Lower lobe of right lung (tissue), 2 donors: ENCODE data around the gene GPR27. TPM values are rescaled to one million over a fixed set of nuclear protein-coding genes. Genes with fewer than 3 reads are reported as not detected.

Experiments
- ATAC-seq, 2 donors: fragments of 200-7000 bp; cut with Tn5 transposase; one replicate each; pipeline ENCODE4 v1.9.1; 2020 to 2022; ENCODE audit warnings: mild to moderate bottlenecking in 2 of 2, moderate library complexity in 2 of 2
- DNase-seq: peaks from one replicate; pipeline ENCODE4 v3.0.0-alpha.2; 2020
- H3K27ac ChIP-seq: fragments of 200-600 bp; one replicate; pipeline ENCODE4 v1.8.0; 2022
- H3K27me3 ChIP-seq: fragments of 200-600 bp; one replicate; pipeline ENCODE4 v1.8.0; 2022; ENCODE audit warnings: low read depth
- H3K36me3 ChIP-seq: fragments of 200-600 bp; one replicate; pipeline ENCODE4 v1.8.0; 2022; ENCODE audit warnings: mild to moderate bottlenecking
- H3K4me1 ChIP-seq: fragments of 200-600 bp; one replicate; pipeline ENCODE4 v1.8.0; 2022
- H3K4me3 ChIP-seq: fragments of 200-600 bp; one replicate; pipeline ENCODE4 v1.8.0; 2022; ENCODE audit warnings: mild to moderate bottlenecking
- H3K9me3 ChIP-seq: fragments of 200-600 bp; one replicate; pipeline ENCODE4 v1.8.0; 2022
- intact Hi-C: fragments of 100-400 bp; cut with DNase I; formaldehyde crosslinking; loops from one replicate; pipeline ENCODE4 v1.11.0; 2022
- total RNA-seq: library from RNA; stranded (reverse); fragmentation: NEBNext Ultra II Directional; extraction: Animal tissue kit (Norgen Biotek cat#: 25700); gene quantifications from one replicate; pipeline ENCODE4 v1.2.1, GENCODE V29; 2021
- TF ChIP-seq, protein P1 (sequence below): fragments of 200-600 bp; IDR thresholded peaks from one replicate; pipeline ENCODE4 v1.8.0; 2022; ENCODE audit warnings: antibody characterized with exemption, mild to moderate bottlenecking
- donor health status: DM: no; HTN: yes; CAD: no; lungs with severe emphysema.

GPR27 gene
- total RNA-seq, 1 donor from 2014 or later, result 2.6 TPM

GRCh38 chr3:71763426-71763825 is 9.8 kb downstream of the GPR27 start:
- Histone ChIP-seq H3K36me3 (no peaks in the 10 kb centered on the region), H3K4me3 (no peak overlapping the region), H3K27ac (no peak overlapping the region), H3K27me3 (peaks cover 20% of the 10 kb centered on the region), H3K4me1 (no peaks in the 10 kb centered on the region), H3K9me3 (no peaks in the 10 kb centered on the region)
- TF ChIP-seq, protein P1, sequence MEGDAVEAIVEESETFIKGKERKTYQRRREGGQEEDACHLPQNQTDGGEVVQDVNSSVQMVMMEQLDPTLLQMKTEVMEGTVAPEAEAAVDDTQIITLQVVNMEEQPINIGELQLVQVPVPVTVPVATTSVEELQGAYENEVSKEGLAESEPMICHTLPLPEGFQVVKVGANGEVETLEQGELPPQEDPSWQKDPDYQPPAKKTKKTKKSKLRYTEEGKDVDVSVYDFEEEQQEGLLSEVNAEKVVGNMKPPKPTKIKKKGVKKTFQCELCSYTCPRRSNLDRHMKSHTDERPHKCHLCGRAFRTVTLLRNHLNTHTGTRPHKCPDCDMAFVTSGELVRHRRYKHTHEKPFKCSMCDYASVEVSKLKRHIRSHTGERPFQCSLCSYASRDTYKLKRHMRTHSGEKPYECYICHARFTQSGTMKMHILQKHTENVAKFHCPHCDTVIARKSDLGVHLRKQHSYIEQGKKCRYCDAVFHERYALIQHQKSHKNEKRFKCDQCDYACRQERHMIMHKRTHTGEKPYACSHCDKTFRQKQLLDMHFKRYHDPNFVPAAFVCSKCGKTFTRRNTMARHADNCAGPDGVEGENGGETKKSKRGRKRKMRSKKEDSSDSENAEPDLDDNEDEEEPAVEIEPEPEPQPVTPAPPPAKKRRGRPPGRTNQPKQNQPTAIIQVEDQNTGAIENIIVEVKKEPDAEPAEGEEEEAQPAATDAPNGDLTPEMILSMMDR, result no peak
- no peak for ATAC-seq
- intact Hi-C loops, result no loop called here
- no peak for DNase-seq

GRCh38 chr3:71771126-71771525 is 17.5 kb downstream of the GPR27 start:
- Histone ChIP-seq H3K4me3 (no peak overlapping the region), H3K9me3 (no peaks in the 10 kb centered on the region), H3K4me1 (no peaks in the 10 kb centered on the region), H3K36me3 (no peaks in the 10 kb centered on the region), H3K27me3 (peaks cover 16% of the 10 kb centered on the region), H3K27ac (no peak overlapping the region)
- no peak for DNase-seq
- intact Hi-C loops, result no loop called here
- TF ChIP-seq, protein P1, result no peak
- ATAC-seq, result no peak

DNA sequence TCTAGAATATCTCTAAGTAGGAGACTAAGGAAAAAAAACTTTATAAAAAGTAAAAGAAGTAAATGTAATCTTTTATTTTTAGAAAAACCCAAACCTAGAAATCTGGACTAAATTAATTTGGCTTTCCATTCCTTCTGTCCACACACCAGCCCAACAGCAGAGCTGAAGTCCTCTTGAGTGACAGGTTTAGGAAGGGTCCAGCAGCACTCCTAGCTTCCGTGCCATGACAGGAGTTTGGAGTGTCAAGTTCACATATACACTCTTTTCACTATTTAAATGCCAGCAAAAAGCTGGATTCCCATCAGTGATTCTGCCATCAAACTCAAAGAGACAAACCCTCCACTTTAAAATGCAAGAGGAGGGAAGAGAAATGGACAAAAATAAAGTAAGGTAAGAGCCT is 18.2 kb downstream of the GPR27 start:
- no peak for ATAC-seq
- intact Hi-C loops, result no loop called here
- TF ChIP-seq, protein P1, result no peak
- no peaks in the 10 kb centered on the region for H3K4me1 ChIP-seq
- no peaks in the 10 kb centered on the region for H3K9me3 ChIP-seq
- no peak overlapping the region for H3K27ac ChIP-seq
- H3K27me3 ChIP-seq, result peaks cover 21% of the 10 kb centered on the region
- H3K36me3 ChIP-seq, result no peaks in the 10 kb centered on the region
- DNase-seq, result no peak
- H3K4me3 ChIP-seq, result no peak overlapping the region

GRCh38 chr3:71776538-71776937 is 22.9 kb downstream of the GPR27 start:
- intact Hi-C loops, result no loop called here
- H3K4me1 ChIP-seq, result no peaks in the 10 kb centered on the region
- H3K9me3 ChIP-seq, result no peaks in the 10 kb centered on the region
- no peak overlapping the region for H3K27ac ChIP-seq
- TF ChIP-seq, protein P1, result no peak
- no peak overlapping the region for H3K4me3 ChIP-seq
- peaks cover 44% of the 10 kb centered on the region for H3K27me3 ChIP-seq
- ATAC-seq, result no peak
- no peaks in the 10 kb centered on the region for H3K36me3 ChIP-seq
- DNase-seq, result no peak

- peaks cover 52% of the 10 kb centered on the region for H3K27me3 ChIP-seq
- H3K9me3 ChIP-seq, result no peaks in the 10 kb centered on the region
- no peaks in the 10 kb centered on the region for H3K4me1 ChIP-seq
Measured at GRCh38 chr3:71778353-71778752, 24.7 kb downstream of the GPR27 start.

More at GRCh38 chr3:71778353-71778752, 24.7 kb downstream of the GPR27 start:
- intact Hi-C loops, result no loop called here
- Histone ChIP-seq H3K36me3 (no peaks in the 10 kb centered on the region), H3K27ac (no peak overlapping the region), H3K4me3 (no peak overlapping the region)
- DNase-seq, result no peak
- ATAC-seq, result no peak
- TF ChIP-seq, protein P1, result no peak
